SH-SY5Y (cell line): ENCODE results near the gene PHF1.

Source experiments
- GATA2 ChIP-seq: IDR thresholded peaks from 2 replicates; pipeline ENCODE4 v1.6.1; 2011; ENCODE audit warnings: mild to moderate bottlenecking, low read depth, low read length
- GATA3 ChIP-seq: IDR thresholded peaks from 2 replicates; pipeline ENCODE4 v1.6.1; 2011; ENCODE audit warnings: low read depth, mild to moderate bottlenecking, low read length, moderate library complexity

DNA sequence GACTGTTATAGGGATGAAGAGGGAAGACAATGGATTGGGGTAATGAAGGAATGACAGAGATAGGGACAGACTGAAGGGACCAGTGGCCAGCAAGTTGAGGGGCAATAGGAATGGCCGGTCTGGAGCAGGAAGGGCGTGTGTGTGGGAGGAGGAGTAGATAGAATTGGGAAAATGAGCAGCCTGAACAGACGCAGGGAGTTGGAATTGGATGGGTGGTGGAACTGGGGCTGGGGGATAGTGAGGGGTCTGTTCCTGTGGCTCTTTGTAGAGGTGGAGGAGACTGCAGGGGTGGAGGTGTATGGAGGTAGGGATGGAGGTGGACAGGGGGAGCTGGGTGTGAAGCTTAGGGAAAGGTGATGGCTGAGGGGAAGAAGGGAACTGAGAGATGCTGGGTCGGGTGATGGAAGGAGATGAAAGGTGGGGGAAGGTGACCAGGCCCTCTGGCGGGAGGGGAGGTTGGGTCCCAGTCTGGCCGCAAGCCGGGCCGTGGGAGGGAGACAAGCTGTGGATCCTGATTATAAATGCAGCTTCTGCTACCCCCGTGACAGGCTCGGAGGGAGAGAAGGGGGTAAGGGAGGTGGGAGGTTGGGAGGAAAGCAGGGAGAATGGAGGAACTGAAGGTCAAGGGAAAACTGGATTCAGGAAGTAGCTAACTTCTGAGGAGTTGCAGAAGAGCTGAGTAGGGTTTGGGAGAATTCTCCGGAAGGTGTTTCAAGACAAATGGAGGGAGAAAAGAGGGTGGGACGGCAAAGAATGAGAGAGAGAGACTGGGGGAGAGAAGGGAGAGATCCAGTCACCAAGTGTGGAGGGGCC is 14.2 kb downstream of the PHF1 start:
- TF ChIP-seq GATA3 (no peak), GATA2 (no peak)
